Neuronal stem cell (in vitro differentiated cells): ENCODE data around the gene IGSF3.
A peak's percentile ranks its signal among the peaks of the same experiment; 100 is the strongest.

ENCODE experiments used
- DNase-seq: peaks from one replicate; pipeline ENCODE4 v3.0.0-alpha.2; 2013; ENCODE audit warnings: low spot score
- H2AFZ ChIP-seq: one replicate; pipeline ENCODE4 v1.6.1; 2013; ENCODE audit warnings: mild to moderate bottlenecking, low read length, inconsistent platforms
- H2AK5ac ChIP-seq: 2 replicates; pipeline ENCODE4 v1.6.1; 2013; ENCODE audit warnings: low read depth, mild to moderate bottlenecking, inconsistent platforms, low read length, moderate library complexity, mixed read lengths
- H2BK120ac ChIP-seq: 2 replicates; pipeline ENCODE4 v1.6.1; 2013; ENCODE audit warnings: low read depth, mild to moderate bottlenecking, inconsistent platforms, low read length, moderate library complexity, mixed read lengths
- H2BK12ac ChIP-seq: one replicate; pipeline ENCODE4 v1.6.1; 2013; ENCODE audit warnings: low read length, inconsistent platforms
- H2BK15ac ChIP-seq: 2 replicates; pipeline ENCODE4 v1.6.1; 2013; ENCODE audit warnings: mild to moderate bottlenecking, low read length, inconsistent platforms, mixed read lengths
- H2BK5ac ChIP-seq: one replicate; pipeline ENCODE4 v1.6.1; 2013; ENCODE audit warnings: inconsistent platforms, mild to moderate bottlenecking, low read length, moderate library complexity
- H3K14ac ChIP-seq: one replicate; pipeline ENCODE4 v1.6.1; 2013; ENCODE audit warnings: low read length, inconsistent platforms
- H3K18ac ChIP-seq: 2 replicates; pipeline ENCODE4 v1.6.1; 2013; ENCODE audit warnings: low read length, inconsistent platforms
- H3K23ac ChIP-seq: 2 replicates; pipeline ENCODE4 v1.6.1; 2013; ENCODE audit warnings: low read depth, mild to moderate bottlenecking, mixed read lengths, low read length, inconsistent platforms; ENCODE audit not compliant: poor library complexity
- H3K27ac ChIP-seq: replicated peaks from 3 replicates; pipeline ENCODE4 v1.5.1; 2013; ENCODE audit warnings: low read length, inconsistent platforms
- H3K27me3 ChIP-seq, 3 experiments: 2 replicates each; pipeline ENCODE4 v1.6.1; 2013; ENCODE audit warnings: low read length in 3 of 3, mild to moderate bottlenecking in 2 of 3, inconsistent platforms in 1 of 3, low read depth in 1 of 3, mixed read lengths in 1 of 3, moderate library complexity in 1 of 3; ENCODE audit not compliant: control insufficient read depth in 3 of 3, insufficient read depth in 3 of 3
- H3K36me3 ChIP-seq, 2 donors: replicated peaks in 1 of 2; 2 replicates each; pipeline ENCODE4 v1.6.1; 2013; ENCODE audit warnings: low read length in 2 of 2; ENCODE audit not compliant: control insufficient read depth in 2 of 2, insufficient read depth in 2 of 2
- H3K4ac ChIP-seq: 2 replicates; pipeline ENCODE4 v1.6.1; 2013; ENCODE audit warnings: inconsistent platforms, mild to moderate bottlenecking, low read length, moderate library complexity
- H3K4me1 ChIP-seq, 2 donors: 1 replicate in 1 of 2; 2 replicates in 1 of 2; pipeline ENCODE4 v1.6.1; 2013; ENCODE audit warnings: low read length in 2 of 2, low read depth in 1 of 2; ENCODE audit not compliant: control insufficient read depth in 2 of 2, insufficient read depth in 1 of 2
- H3K4me2 ChIP-seq: one replicate; pipeline ENCODE4 v1.6.1; 2013; ENCODE audit warnings: mild to moderate bottlenecking, low read length, inconsistent platforms; ENCODE audit not compliant: insufficient read depth, poor library complexity, severe bottlenecking
- H3K4me3 ChIP-seq, 2 donors: 2 replicates each; pipeline ENCODE4 v1.5.1; 2013; ENCODE audit warnings: low read length in 2 of 2, mild to moderate bottlenecking in 2 of 2, inconsistent platforms in 1 of 2, moderate library complexity in 1 of 2
- H3K79me1 ChIP-seq: one replicate; pipeline ENCODE4 v1.6.1; 2013; ENCODE audit warnings: low read depth, mild to moderate bottlenecking, inconsistent platforms, low read length, moderate library complexity
- H3K9ac ChIP-seq: one replicate; pipeline ENCODE4 v1.6.1; 2013; ENCODE audit warnings: mild to moderate bottlenecking, low read depth, low read length, inconsistent platforms; ENCODE audit not compliant: poor library complexity
- H3K9me3 ChIP-seq, 2 donors: replicated peaks in 1 of 2; 2 replicates each; pipeline versions ENCODE3 to v1.6.1; 2013; ENCODE audit warnings: low read length in 2 of 2, mild to moderate bottlenecking in 2 of 2, inconsistent platforms in 1 of 2, low read depth in 1 of 2, mixed read lengths in 1 of 2, moderate library complexity in 1 of 2; ENCODE audit not compliant: control insufficient read depth in 2 of 2, insufficient read depth in 1 of 2
- H4K8ac ChIP-seq: one replicate; pipeline ENCODE4 v1.6.1; 2013; ENCODE audit warnings: low read depth, mild to moderate bottlenecking, inconsistent platforms, low read length, moderate library complexity
- H4K91ac ChIP-seq: one replicate; pipeline ENCODE4 v1.6.1; 2013; ENCODE audit warnings: low read length, low read depth, mild to moderate bottlenecking, inconsistent platforms; ENCODE audit not compliant: poor library complexity
- WGBS, 2 donors: extraction: QIAGEN DNeasy Blood & Tissue Kit; methylation state at CpG; one replicate each; pipeline ENCODE4 v1.1.7; 2013; ENCODE audit warnings: missing lambda C conversion rate in 2 of 2, mixed read lengths in 1 of 2; ENCODE audit not compliant: insufficient read length in 2 of 2, insufficient replicate concordance in 1 of 2; ENCODE audit errors: extremely low coverage in 2 of 2; 5-methylcytosine and 5-hydroxymethylcytosine counted together

IGSF3 gene

DNA sequence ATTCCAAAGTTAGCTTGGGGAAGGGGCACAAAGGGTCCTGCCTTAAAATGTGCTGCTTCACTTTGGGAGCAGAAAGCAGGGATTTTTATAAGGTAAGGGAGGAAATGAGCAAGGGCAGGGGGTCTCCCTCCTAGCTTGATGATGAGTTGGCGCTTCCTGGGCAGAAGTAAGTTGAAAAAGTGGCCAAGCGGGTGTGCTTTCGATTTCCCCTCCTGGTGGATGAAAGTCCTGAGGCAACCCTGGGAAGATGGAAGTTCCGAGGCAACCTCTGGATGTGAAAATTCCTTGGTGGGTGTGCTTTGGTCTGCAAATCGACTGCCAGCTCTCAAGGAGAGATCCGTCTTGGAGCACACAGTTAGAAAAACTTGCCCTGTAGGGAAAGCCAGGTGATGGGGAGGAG lies 45.0 kb upstream of the IGSF3 start:
- H4K91ac ChIP-seq: no peak overlapping the region
- H2AK5ac ChIP-seq: no peak overlapping the region
- WGBS, 2 donors: no CpG with 5 or more reads among the region's 6 CpGs
- no peak overlapping the region for H3K23ac ChIP-seq
- peaks cover 0 to 10% (median 0%) of the 10 kb centered on the region in 3 experiments for H3K27me3 ChIP-seq
- H3K9me3 ChIP-seq: no peaks in the 10 kb centered on the region
- no peak overlapping the region for H3K4me2 ChIP-seq
- no peak overlapping the region for H3K27ac ChIP-seq
- no peak overlapping the region for H3K18ac ChIP-seq
- H3K14ac ChIP-seq: no peak overlapping the region
- H2BK120ac ChIP-seq: no peak overlapping the region
- H2BK5ac ChIP-seq: no peak overlapping the region
- DNase-seq: no peak
- H3K79me1 ChIP-seq: no peaks in the 10 kb centered on the region
- H3K4me3 ChIP-seq: no peak overlapping the region
- H3K9ac ChIP-seq: no peak overlapping the region
- no peak overlapping the region for H4K8ac ChIP-seq
- H2BK15ac ChIP-seq: no peak overlapping the region
- no peaks in the 10 kb centered on the region for H3K36me3 ChIP-seq
- H2AFZ ChIP-seq: no peak overlapping the region
- H3K4ac ChIP-seq: no peak overlapping the region
- H3K4me1 ChIP-seq: peaks cover 0 to 3% of the 10 kb centered on the region in 2 donors
- H2BK12ac ChIP-seq: no peak overlapping the region

DNA sequence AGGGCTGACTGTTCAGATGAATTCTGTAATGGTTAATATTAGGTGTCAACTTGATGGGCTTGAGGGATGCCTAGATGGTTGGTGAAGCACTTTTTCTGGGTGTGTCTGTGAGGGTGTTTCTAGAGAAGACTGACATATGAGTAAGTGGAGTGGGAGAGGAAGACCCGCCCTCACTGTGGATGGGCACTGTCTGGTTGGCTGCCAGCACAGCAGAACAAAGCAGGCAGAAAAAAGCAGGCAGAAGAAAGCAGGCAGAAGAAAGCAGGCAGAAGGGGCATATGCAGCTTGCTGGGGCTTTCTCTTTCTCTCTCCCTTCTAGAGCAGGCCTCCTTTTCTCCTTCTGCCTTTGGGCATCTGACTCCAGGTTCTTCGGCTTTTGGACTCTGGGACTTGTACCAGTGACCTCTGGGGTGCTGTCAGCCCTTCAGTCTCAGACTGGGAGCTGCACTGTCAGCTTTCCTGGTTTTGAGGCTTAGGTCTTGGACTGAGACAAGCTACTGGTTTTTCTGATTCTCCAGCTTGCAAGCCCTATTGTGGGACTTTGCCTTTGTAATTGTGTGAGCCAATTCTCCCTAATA lies 43.8 kb upstream of the IGSF3 start:
- no peak overlapping the region for H2BK5ac ChIP-seq
- no peak overlapping the region for H3K18ac ChIP-seq
- no peak overlapping the region for H3K23ac ChIP-seq
- H2BK120ac ChIP-seq: no peak overlapping the region
- H3K27ac ChIP-seq: no peak overlapping the region
- H2AK5ac ChIP-seq: no peak overlapping the region
- H3K9me3 ChIP-seq: no peaks in the 10 kb centered on the region
- H4K8ac ChIP-seq: no peak overlapping the region
- H2BK12ac ChIP-seq: no peak overlapping the region
- H3K79me1 ChIP-seq: no peaks in the 10 kb centered on the region
- H3K4me1 ChIP-seq: peaks cover 0 to 3% of the 10 kb centered on the region in 2 donors
- no CpG with 5 or more reads among the region's 2 CpGs for WGBS, 2 donors
- DNase-seq: no peak
- no peaks in the 10 kb centered on the region for H3K36me3 ChIP-seq
- no peak overlapping the region for H3K4ac ChIP-seq
- H3K14ac ChIP-seq: no peak overlapping the region
- peaks cover 0 to 10% (median 0%) of the 10 kb centered on the region in 3 experiments for H3K27me3 ChIP-seq
- no peak overlapping the region for H3K9ac ChIP-seq
- no peak overlapping the region for H4K91ac ChIP-seq
- H3K4me3 ChIP-seq: no peak overlapping the region
- H2BK15ac ChIP-seq: no peak overlapping the region
- no peak overlapping the region for H3K4me2 ChIP-seq
- peak overlapping the region; percentile 70 for H2AFZ ChIP-seq

DNA sequence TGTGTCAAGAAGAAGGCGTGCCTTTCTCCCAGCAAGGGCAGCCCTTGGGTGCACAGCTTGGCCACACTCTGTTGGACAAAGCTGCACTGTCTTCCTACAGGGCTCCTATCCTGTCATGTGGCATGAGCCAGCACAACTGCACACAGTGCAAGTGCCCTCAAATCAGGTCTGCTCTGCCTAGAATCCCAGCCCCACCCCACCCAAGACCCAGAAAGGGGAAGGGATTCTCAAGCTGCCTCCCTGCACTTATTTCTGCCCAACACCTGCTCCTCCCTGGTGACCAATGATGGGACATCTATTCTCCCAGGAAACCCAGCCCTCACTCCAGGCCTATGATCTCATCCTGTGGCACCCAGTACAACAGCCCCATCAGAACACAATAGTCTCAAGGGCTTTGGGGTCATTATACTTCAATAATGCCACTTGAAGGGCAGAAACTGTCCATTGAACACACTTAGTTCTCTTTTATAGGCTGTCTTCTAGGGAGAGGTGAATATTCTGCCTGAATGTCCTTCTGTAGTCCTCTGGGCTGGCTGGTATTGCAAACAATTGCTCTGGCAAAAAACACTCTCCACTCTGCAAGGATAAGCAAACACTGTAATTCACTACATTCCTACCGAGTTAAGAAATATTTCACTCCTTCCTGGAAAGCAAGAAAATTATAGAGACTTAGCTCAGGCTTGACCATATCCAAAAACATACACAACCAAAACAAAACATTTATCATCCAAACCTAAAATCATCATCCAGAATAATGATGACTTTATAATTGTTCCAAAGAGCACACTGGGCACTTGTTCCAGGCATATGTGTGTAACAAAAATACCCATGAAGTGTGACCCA lies 43.1 kb upstream of the IGSF3 start:
- Histone ChIP-seq H3K4ac (no peak overlapping the region), H2BK5ac (no peak overlapping the region), H2AFZ (no peak overlapping the region), H3K18ac (peak overlapping the region; percentile 30), H3K9me3 (no peaks in the 10 kb centered on the region), H3K79me1 (no peaks in the 10 kb centered on the region), H3K4me2 (no peak overlapping the region), H3K9ac (no peak overlapping the region), H3K36me3 (no peaks in the 10 kb centered on the region), H2BK15ac (no peak overlapping the region), H4K8ac (no peak overlapping the region), H3K4me1 (peaks cover 0 to 3% of the 10 kb centered on the region in 2 donors), H2AK5ac (no peak overlapping the region), H2BK120ac (no peak overlapping the region), H2BK12ac (no peak overlapping the region), H3K27me3 (peaks cover 0 to 10% (median 0%) of the 10 kb centered on the region in 3 experiments), H3K4me3 (no peak overlapping the region), H3K23ac (no peak overlapping the region), H3K14ac (no peak overlapping the region), H4K91ac (no peak overlapping the region), H3K27ac (no peak overlapping the region)
- no peak for DNase-seq
- no CpG with 5 or more reads among the region's 2 CpGs for WGBS, 2 donors

DNA sequence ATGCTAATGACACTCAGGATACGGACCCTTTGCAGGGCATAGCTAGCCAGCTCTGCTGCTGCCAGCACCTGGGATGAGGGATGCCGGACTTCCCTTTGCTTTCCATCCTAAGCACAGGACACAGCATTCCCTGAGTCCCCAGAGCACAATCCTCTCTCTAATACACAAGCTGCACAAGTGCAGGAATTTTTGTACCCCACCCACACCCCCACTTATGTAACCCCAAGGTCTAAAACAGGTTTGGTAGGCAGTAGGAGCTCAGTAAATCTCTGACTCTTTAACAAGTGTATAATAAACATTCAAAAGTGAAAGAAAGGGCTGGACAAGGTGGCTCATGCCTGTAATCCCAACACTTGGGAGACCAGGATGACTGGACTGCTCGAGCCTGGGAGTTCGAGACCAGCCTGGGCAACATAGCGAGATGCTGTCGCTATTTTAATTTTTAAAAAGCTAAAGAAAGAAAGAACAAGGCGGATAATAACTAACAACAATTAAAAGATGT lies 42.2 kb upstream of the IGSF3 start:
- no peak overlapping the region for H2AK5ac ChIP-seq
- no peak overlapping the region for H3K9ac ChIP-seq
- H4K91ac ChIP-seq: no peak overlapping the region
- H3K27ac ChIP-seq: no peak overlapping the region
- no peak overlapping the region for H3K14ac ChIP-seq
- H2AFZ ChIP-seq: no peak overlapping the region
- no peak overlapping the region for H3K4me2 ChIP-seq
- no peak overlapping the region for H2BK12ac ChIP-seq
- H3K4ac ChIP-seq: no peak overlapping the region
- peaks cover 0 to 10% (median 0%) of the 10 kb centered on the region in 3 experiments for H3K27me3 ChIP-seq
- H3K9me3 ChIP-seq: no peaks in the 10 kb centered on the region
- no peak overlapping the region for H3K4me3 ChIP-seq
- H3K4me1 ChIP-seq: peaks cover 0 to 3% of the 10 kb centered on the region in 2 donors
- H3K23ac ChIP-seq: no peak overlapping the region
- no peak overlapping the region for H4K8ac ChIP-seq
- H2BK120ac ChIP-seq: no peak overlapping the region
- no CpG with 5 or more reads among the region's 7 CpGs for WGBS, 2 donors
- no peaks in the 10 kb centered on the region for H3K79me1 ChIP-seq
- no peaks in the 10 kb centered on the region for H3K36me3 ChIP-seq
- no peak overlapping the region for H3K18ac ChIP-seq
- DNase-seq: no peak
- no peak overlapping the region for H2BK15ac ChIP-seq
- H2BK5ac ChIP-seq: no peak overlapping the region
